Measurements from ENCODE around the gene NDUFS2. TPM values are rescaled to one million over a fixed set of nuclear protein-coding genes. Genes with fewer than 3 reads are reported as not detected.

NDUFS2 gene
- total RNA-seq, 2 experiments from 2014 or later: 69.4 to 83.9 TPM

DNA sequence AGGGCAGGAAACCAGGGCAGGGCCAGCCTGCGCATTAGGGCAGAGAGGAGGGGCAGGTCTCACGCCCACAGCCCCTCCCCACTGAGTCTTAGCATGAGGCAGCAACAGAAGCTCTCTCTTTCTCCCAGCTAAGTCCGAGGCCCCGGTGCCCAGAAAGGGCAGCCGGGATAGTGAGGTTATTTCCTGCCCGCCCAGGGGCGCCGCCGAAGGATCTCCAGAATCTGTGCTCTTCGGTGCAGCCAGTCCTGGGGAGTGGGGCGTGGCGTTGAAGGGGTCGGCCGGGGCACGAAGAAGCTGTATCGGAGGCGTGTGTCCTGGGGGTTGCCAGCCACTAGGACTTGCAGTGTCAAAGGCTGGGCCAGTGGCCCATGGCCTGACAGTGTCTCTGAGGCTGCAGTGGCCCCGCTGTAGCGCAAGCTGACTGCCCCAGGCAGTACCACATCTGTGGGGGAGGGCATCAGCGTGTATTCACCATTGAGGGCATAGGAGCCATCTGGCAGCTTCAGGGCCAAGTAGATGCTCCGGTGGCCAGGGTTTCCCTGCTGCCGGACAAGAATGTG, 11.1 kb upstream of the NDUFS2 start:
- peaks cover 50% of the 10 kb centered on the region for H3K4me1 Mint-ChIP-seq
- CTCF ChIA-PET: interaction anchor here (1.3 to 7.0 kb wide), 12 partner anchors 9 to 191 kb away, joined by 3 to 77 read pairs (median 16); partner anchors contain the start of genes B4GALT3, CFAP126, NDUFS2 and PPOX
- H3K27ac Mint-ChIP-seq: no peak overlapping the region
- DNase-seq (no peak), ATAC-seq (no peak)
- H3K27me3 Mint-ChIP-seq: no peaks in the 10 kb centered on the region
- no peaks in the 10 kb centered on the region for H3K9me3 Mint-ChIP-seq (ENCODE audit: low read depth)
- no peak overlapping the region for H3K4me3 Mint-ChIP-seq
- H3K36me3 Mint-ChIP-seq: peaks cover 1% of the 10 kb centered on the region

DNA sequence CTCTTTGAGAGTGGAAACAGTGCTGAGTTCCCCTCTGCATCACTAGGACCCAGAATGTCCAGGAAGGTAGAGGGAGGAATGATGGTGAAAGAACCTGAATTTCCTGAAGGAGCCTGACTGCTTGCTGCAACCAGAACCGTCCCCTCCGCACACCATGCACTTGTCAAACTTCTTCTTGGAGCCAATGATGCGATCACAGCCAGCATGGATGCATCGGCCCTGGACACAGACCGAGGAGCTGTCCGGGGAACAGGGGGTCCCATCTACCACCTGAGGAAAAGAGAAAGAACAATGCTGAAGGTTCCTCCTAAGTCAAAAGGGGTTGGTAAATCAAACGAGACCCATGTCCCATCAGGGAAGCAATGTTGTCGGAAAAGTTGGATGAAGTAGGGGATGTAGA, 10.2 kb upstream of the NDUFS2 start:
- H3K4me1 Mint-ChIP-seq: peaks cover 46% of the 10 kb centered on the region
- ATAC-seq: no peak

DNA sequence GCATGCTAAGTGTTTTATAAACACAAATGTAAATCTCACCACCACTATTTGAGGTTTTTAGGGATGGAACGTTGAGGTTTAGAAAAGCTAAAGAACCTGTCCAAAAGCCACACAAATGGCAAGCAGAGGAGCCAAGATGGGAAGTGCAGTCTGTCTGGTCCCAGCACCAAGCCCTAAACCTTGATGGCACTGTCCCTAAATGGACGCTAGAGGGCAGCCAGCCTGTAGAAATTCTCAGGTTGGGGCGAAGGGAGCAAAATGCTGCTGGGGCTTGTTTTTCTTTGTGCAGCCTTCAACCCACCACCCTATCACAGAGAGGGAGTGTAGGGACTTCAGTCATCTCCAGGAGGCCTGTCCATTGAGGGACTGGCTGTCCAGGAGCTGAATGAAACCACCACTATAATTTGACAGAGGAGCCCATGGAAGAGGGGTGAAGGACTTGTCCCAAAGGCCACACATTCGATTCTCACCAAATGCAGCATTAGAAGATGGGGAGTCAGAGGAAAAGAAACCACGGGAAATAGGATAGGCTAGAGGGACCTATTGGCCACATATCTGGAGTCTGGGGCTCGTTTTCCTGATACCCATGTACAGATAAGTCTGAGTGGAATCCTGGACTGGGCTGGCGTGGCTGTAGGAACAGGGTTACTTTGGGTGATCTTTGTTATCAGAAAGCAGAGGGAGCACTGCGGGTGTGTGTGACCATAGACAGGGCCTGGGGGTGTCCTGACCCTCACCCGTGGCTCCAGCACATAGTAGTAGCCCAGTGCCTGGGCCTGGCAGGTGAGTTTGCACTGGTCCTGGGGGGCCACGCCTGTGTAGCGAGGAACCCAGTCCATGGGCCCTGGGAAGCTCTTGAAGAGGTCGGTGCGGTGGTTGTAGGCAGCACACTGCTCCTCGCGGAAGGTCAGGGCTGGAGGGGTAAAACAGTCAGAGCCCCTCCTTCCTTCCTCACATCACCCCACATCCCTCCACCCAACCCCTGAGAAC, 9.4 kb upstream of the NDUFS2 start:
- H3K27ac Mint-ChIP-seq: peak overlapping the region; percentile 83
- CTCF ChIA-PET: interaction anchor here (0.7 to 7.0 kb wide), 21 partner anchors 11 to 449 kb away, joined by 3 to 77 read pairs (median 4); partner anchors contain the start of genes B4GALT3, NDUFS2, PPOX and TOMM40L
- peak; percentile 82 for DNase-seq

More for the DNA sequence above, 10.2 kb upstream of the NDUFS2 start:
- Mint-ChIP-seq H3K27ac (peak overlapping the region; percentile 19), H3K27me3 (no peaks in the 10 kb centered on the region), H3K4me3 (no peak overlapping the region), H3K36me3 (peaks cover 1% of the 10 kb centered on the region), H3K9me3 (ENCODE audit: low read depth) (no peaks in the 10 kb centered on the region)
- DNase-seq: no peak
- CTCF ChIA-PET: interaction anchor here (0.7 to 7.0 kb wide), 20 partner anchors 10 to 448 kb away, joined by 3 to 77 read pairs (median 7); partner anchors contain the start of genes B4GALT3, NDUFS2, PPOX and TOMM40L

DNA sequence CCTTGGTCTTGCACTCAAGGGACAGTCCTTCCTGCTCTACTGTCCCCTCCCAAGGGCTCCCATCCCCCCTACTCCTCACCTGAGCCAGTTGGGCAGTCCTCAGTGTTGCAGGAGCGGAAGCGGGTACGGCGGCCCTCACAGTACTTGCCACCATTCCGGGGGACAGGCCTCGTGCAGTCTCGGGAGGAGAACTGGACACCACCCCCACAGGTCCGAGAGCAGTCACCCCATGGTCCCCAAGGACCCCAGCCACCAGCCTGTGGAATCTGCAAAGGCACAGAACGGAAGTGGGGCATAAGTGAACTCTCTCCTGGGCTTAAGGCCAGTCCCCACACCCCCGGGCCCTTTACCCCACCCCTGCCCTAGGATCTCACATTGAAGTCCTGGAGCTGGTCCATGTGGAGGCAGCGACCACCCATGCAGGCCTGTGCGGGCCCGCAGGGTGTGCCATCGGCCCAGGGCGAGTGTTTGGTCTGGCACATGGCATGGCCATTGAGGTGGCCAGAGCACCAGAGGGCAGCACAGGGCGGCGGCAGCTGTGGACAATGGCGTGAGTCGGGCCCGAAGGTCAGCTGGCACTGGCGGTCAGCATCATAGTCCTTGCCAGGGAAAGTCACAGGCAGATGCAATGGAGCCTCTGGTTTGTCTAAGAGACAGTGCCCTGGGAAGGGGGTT, 8.5 kb upstream of the NDUFS2 start:
- no peaks in the 10 kb centered on the region for H3K36me3 Mint-ChIP-seq
- H3K27ac Mint-ChIP-seq: no peak overlapping the region
- ATAC-seq: no peak
- no peak for DNase-seq
- no peaks in the 10 kb centered on the region for H3K9me3 Mint-ChIP-seq (ENCODE audit: low read depth)
- no peaks in the 10 kb centered on the region for H3K27me3 Mint-ChIP-seq
- CTCF ChIA-PET: interaction anchor here (0.9 to 7.0 kb wide), 10 partner anchors 7 to 198 kb away, joined by 3 to 77 read pairs (median 12); partner anchors contain the start of genes NDUFS2, PPOX and TOMM40L
- H3K4me3 Mint-ChIP-seq: no peak overlapping the region
- H3K4me1 Mint-ChIP-seq: peaks cover 38% of the 10 kb centered on the region

More for the DNA sequence above, 9.4 kb upstream of the NDUFS2 start:
- peaks cover 1% of the 10 kb centered on the region for H3K36me3 Mint-ChIP-seq
- H3K4me1 Mint-ChIP-seq: peaks cover 42% of the 10 kb centered on the region
- H3K27me3 Mint-ChIP-seq: no peaks in the 10 kb centered on the region
- H3K9me3 Mint-ChIP-seq (ENCODE audit: low read depth): no peaks in the 10 kb centered on the region
- H3K4me3 Mint-ChIP-seq: no peak overlapping the region
- ATAC-seq: peak; percentile 94

DNA sequence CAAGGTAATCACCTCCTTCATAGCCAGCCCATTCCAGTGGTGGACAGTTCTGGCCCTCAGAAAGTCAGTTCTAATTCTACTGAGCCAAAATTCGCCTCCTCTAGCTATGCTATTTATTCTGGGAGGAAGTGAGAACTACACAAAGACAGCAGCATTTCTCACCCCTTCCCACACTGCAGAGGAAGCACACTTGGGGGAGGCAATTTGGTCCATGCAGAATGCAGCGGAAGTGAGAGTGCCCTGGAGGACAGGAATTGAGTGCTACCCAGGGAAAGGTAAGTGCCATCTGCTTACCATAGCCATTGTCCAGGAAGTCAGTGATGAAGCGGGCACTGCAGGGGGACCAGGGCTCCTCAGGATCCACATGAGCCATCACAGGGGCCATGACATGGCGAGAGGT, 7.0 kb upstream of the NDUFS2 start:
- no peak for ATAC-seq

DNA sequence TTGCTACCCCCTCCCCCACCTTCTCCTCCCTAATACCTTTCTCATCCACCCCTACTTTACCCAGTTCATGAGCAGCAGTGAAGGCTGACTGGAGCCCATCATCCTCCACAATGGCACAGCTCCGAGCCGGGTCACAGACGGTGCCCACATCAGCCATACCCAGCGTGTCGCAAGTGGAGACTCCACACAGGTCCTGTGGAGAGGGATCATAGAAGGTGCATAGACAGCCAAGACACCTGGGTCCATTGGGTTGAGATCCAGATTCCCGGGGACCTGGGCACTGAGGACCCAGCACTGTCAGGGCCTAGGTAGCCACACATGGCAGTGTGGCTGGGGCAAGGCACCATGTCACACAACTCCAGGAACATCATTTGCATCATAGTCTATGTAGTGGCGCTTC, 6.1 kb upstream of the NDUFS2 start:
- no peak overlapping the region for H3K27ac Mint-ChIP-seq
- H3K4me3 Mint-ChIP-seq: no peak overlapping the region
- H3K36me3 Mint-ChIP-seq: no peaks in the 10 kb centered on the region
- no peak for ATAC-seq
- DNase-seq: no peak
- CTCF ChIA-PET: interaction anchor here (7.0 kb wide), 1 partner anchor 7 kb away, joined by 58 read pairs; the partner anchor contains the start of gene NDUFS2
- no peaks in the 10 kb centered on the region for H3K9me3 Mint-ChIP-seq (ENCODE audit: low read depth)
- H3K4me1 Mint-ChIP-seq: peaks cover 52% of the 10 kb centered on the region
- H3K27me3 Mint-ChIP-seq: no peaks in the 10 kb centered on the region

More for the DNA sequence above, 7.0 kb upstream of the NDUFS2 start:
- peak overlapping the region; percentile 61 for H3K27ac Mint-ChIP-seq
- no peak for DNase-seq
- H3K36me3 Mint-ChIP-seq: no peaks in the 10 kb centered on the region
- no peak overlapping the region for H3K4me3 Mint-ChIP-seq
- CTCF ChIA-PET: interaction anchor here (1.5 to 7.0 kb wide), 5 partner anchors 8 to 187 kb away, joined by 5 to 77 read pairs (median 23); partner anchors contain the start of genes NDUFS2 and TOMM40L
- H3K27me3 Mint-ChIP-seq: no peaks in the 10 kb centered on the region
- peaks cover 43% of the 10 kb centered on the region for H3K4me1 Mint-ChIP-seq
- H3K9me3 Mint-ChIP-seq (ENCODE audit: low read depth): no peaks in the 10 kb centered on the region

DNA sequence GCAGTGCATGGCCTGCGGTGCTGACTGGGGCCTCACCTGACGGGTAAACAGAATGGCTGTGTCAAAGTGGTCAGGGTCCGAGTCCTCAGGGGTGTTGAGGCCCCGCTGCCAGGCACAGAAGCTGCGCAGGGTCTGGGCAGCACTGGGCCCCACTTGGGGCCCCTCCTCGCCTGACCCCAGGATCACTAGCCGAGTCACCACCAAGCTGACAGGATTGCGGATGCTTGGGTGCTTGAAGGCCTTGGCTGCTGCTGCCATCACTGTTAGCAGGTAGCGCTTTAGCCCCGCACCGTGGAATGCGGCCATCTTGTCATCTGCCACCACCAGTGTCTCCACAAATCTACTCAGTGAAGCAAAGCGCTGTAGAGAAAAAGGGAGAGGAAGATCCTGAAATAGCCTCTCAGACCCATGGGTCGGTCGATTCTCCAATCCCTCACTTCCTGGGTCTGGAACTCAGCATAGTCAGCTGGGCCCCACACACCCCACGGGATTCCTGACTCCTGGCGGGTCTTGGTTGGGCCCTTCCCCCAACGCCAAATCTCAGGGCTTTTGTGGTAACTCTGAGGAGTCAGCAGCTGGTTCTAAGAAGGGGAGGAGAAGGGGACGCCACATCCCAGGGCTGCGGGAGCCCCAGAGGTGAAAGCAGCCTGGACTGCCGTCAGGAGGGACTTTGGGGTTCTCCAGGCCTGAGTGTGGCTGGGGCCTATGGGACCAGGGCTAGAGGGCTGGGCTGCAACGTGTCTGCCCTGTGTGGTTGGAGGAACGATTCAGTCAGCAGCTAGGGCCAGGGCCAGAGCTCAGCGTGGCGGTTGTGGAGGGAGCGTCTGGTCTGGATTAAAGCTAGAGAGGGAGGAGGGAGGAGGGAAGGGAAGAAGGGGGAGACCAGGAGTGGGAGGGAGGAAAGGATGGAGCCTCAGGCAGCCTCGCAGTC, 5.4 kb upstream of the NDUFS2 start:
- DNase-seq (no peak), ATAC-seq (no peak)
- Mint-ChIP-seq H3K9me3 (ENCODE audit: low read depth) (no peaks in the 10 kb centered on the region), H3K27me3 (no peaks in the 10 kb centered on the region), H3K36me3 (no peaks in the 10 kb centered on the region), H3K27ac (no peak overlapping the region), H3K4me1 (peaks cover 59% of the 10 kb centered on the region), H3K4me3 (no peak overlapping the region)
- CTCF ChIA-PET: interaction anchor here (2.3 kb wide), 1 partner anchor 29 kb away, joined by 6 read pairs; the partner anchor contains the start of gene TOMM40L

DNA sequence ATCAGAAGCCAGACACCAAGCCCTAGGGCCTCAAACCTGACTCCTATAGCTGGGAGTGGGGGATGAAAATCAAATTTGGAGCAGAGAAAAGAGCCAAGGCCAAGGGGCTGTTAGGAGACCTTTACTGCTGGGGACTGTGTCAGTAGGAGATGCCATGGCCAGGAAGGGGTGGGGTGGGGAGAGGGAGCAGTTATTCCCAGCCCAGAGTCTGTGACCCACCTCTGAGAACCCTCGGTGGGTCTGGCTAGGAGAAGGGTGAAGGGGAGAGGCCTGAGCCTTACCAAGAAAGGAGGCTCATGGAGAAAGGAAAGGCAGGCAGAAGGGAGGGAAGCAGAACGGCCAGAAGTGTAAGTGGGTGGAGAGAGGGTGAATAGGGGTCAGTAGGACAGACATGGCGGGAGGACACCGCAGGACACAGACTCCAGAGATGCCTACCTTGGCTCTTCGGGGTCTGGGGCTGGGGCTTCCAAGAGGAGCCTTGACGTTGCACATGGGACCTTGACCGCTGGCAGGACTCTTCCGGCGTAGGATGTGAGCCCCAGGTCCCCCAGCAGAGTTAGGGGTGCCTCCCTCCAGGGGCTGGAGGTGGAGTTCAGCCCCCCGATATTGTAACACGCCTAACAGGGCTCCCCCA, 4.5 kb upstream of the NDUFS2 start:
- no peak overlapping the region for H3K4me3 Mint-ChIP-seq
- no peak for DNase-seq
- H3K4me1 Mint-ChIP-seq: peaks cover 53% of the 10 kb centered on the region
- peaks cover 2% of the 10 kb centered on the region for H3K36me3 Mint-ChIP-seq
- ATAC-seq: no peak
- H3K27ac Mint-ChIP-seq: no peak overlapping the region
- H3K27me3 Mint-ChIP-seq: no peaks in the 10 kb centered on the region
- H3K9me3 Mint-ChIP-seq (ENCODE audit: low read depth): no peaks in the 10 kb centered on the region
- CTCF ChIA-PET: interaction anchor here (1.0 to 2.3 kb wide), 2 partner anchors 28 to 32 kb away, joined by 3 to 6 read pairs; partner anchors contain the start of genes PPOX and TOMM40L

DNA sequence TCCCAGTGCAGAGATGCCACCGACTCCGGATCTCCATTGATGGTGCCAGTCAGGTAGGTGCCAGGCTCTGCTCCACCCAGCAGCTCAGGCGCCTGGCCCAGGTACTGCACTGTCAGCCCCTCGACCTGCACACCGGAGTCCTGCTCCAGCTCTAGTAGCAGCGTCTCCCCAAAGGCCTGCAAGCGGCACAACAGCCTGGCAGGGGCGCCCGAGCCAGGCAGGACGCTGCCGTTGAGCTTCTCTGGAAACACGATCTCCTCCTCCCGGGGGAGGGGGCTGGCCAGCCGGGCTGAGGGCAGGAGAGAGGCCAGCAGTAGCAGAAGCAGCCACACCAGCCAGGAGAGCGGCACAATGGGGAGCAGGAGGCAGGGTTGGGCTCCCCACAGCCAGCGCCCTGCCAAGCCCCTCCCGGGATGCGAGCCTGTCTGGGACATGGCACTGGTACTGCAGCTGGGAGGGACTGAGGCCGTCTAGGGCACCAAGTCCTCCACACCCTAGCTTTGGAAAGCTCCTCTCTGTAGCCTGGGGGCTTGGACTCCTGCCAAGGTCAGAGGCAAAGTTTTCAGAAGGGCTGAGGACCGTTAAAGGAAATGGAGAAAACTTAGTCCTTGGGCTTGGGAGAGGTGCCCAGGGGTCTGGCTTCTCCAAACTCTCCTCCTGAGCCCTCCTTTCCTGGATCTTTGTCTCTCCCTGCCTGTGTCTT, 3.8 kb upstream of the NDUFS2 start:
- no peak for ATAC-seq
- H3K4me3 Mint-ChIP-seq: no peak overlapping the region
- H3K4me1 Mint-ChIP-seq: peaks cover 54% of the 10 kb centered on the region
- H3K36me3 Mint-ChIP-seq: peaks cover 4% of the 10 kb centered on the region
- H3K27me3 Mint-ChIP-seq: no peaks in the 10 kb centered on the region
- no peaks in the 10 kb centered on the region for H3K9me3 Mint-ChIP-seq (ENCODE audit: low read depth)
- DNase-seq: no peak
- no peak overlapping the region for H3K27ac Mint-ChIP-seq
- CTCF ChIA-PET: interaction anchor here (0.9 to 2.3 kb wide), 5 partner anchors 17 to 183 kb away, joined by 3 to 6 read pairs (median 3); partner anchors contain the start of genes PPOX and TOMM40L

DNA sequence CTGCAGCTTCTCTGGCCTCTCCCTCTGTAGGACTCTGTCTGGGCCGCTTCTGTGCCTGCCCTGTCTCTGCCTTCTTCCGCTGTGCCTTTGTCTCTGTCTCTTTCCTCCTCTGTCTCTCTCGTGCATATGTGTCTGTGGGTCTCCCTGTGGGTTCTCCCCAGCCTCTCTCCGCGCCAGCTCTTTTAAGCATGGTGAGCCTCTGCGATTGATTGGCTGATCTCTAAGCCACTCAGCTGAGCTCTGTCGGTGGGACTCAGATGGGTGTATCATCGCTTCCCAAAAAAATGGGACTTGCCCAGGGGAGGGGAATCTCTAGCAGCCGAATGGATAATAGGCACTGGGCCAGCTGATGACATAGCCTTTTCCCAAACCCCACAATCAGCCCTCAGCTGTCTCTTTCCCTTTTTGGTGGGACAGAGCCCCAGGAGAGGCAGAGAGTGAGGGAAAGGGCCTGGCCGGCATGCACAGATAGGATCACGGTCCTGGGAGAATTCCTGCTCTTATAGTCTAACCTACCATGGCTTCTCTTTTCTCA, 3.2 kb upstream of the NDUFS2 start, which contains the start of gene ADAMTS4:
ADAMTS4 (minus strand) TSS at position 158 of the 535 bp plus-strand sequence. CDS start 427 bp downstream, outside the sequence.
- no peaks in the 10 kb centered on the region for H3K27me3 Mint-ChIP-seq
- DNase-seq (no peak), ATAC-seq (no peak)
- H3K9me3 Mint-ChIP-seq (ENCODE audit: low read depth): no peaks in the 10 kb centered on the region
- H3K4me3 Mint-ChIP-seq: no peak within 1 kb of the TSS
- peaks cover 60% of the 10 kb centered on the region for H3K4me1 Mint-ChIP-seq
- H3K36me3 Mint-ChIP-seq: peaks cover 9% of the 10 kb centered on the region
- H3K27ac Mint-ChIP-seq: peak within 1 kb of the TSS; percentile 95
- CTCF ChIA-PET: interaction anchor here (0.9 to 2.3 kb wide), 6 partner anchors 18 to 183 kb away, joined by 3 to 6 read pairs (median 3); partner anchors contain the start of genes PPOX and TOMM40L

All from activated CD8-positive, alpha-beta memory T cell treated with anti-CD3 and anti-CD28 coated beads, Interleukin-2, amount 10 ng/mL, durations not matched to agents 7 days and 5 days (primary cell).